HEK293 (cell line): ENCODE results near the gene ETHE1.

Experiments
- BCL6B ChIP-seq: fragments of 450-650 bp; formaldehyde crosslinking; IDR thresholded peaks from 2 replicates; pipeline ENCODE4 v1.5.1; 2017; ENCODE audit warnings: missing biosample characterization, missing genetic modification characterization
- GLI2 ChIP-seq: fragments of 450-650 bp; formaldehyde crosslinking; IDR thresholded peaks from 2 replicates; pipeline ENCODE4; 2017; ENCODE audit warnings: missing biosample characterization, missing genetic modification characterization, low read depth, borderline replicate concordance
- HIC1 ChIP-seq: fragments of 450-650 bp; formaldehyde crosslinking; IDR thresholded peaks from 2 replicates; pipeline ENCODE4 v1.5.1; 2016; ENCODE audit warnings: missing biosample characterization, missing genetic modification characterization
- HOXA7 ChIP-seq: sonication (generic); formaldehyde crosslinking; IDR thresholded peaks from 2 replicates; pipeline ENCODE4 v1.8.1; 2022; ENCODE audit warnings: missing genetic modification reagents, borderline replicate concordance
- KLF9 ChIP-seq: fragments of 450-650 bp; formaldehyde crosslinking; IDR thresholded peaks from 2 replicates; pipeline ENCODE4 v1.5.1; 2016; ENCODE audit warnings: missing biosample characterization, missing genetic modification characterization, low read depth
- REST ChIP-seq: fragments of 450-650 bp; formaldehyde crosslinking; IDR thresholded peaks from 2 replicates; pipeline ENCODE4 v1.5.1; 2016; ENCODE audit warnings: missing biosample characterization, missing genetic modification characterization
- SCRT1 ChIP-seq: fragments of 450-650 bp; formaldehyde crosslinking; IDR thresholded peaks from 2 replicates; pipeline ENCODE4 v1.5.1; 2016; ENCODE audit warnings: missing biosample characterization, missing genetic modification characterization, borderline replicate concordance
- TRIM28 ChIP-seq: IDR thresholded peaks from 2 replicates; pipeline ENCODE4 v1.6.1; 2011; ENCODE audit warnings: low read length, control low read depth, borderline replicate concordance
- ZNF18 ChIP-seq: fragments of 450-650 bp; formaldehyde crosslinking; IDR thresholded peaks from 2 replicates; pipeline ENCODE4 v1.5.1; 2016; ENCODE audit warnings: missing biosample characterization, missing genetic modification characterization
- ZNF350 ChIP-seq: fragments of 450-650 bp; formaldehyde crosslinking; IDR thresholded peaks from 2 replicates; pipeline ENCODE4 v1.5.0; 2017; ENCODE audit warnings: missing biosample characterization, mild to moderate bottlenecking, missing genetic modification characterization
- ZNF426 ChIP-seq: fragments of 450-650 bp; formaldehyde crosslinking; IDR thresholded peaks from 2 replicates; pipeline ENCODE4 v1.5.1; 2017; ENCODE audit warnings: missing biosample characterization, missing genetic modification characterization, mild to moderate bottlenecking, inconsistent platforms, moderate library complexity
- ZNF501 ChIP-seq: fragments of 450-650 bp; formaldehyde crosslinking; IDR thresholded peaks from 2 replicates; pipeline ENCODE4 v1.5.1; 2016; ENCODE audit warnings: missing biosample characterization, missing genetic modification characterization
- ZNF629 ChIP-seq: fragments of 450-650 bp; formaldehyde crosslinking; IDR thresholded peaks from 2 replicates; pipeline ENCODE4 v1.5.1; 2017; ENCODE audit warnings: missing biosample characterization, missing genetic modification characterization
- ZNF707 ChIP-seq: fragments of 450-650 bp; formaldehyde crosslinking; IDR thresholded peaks from 2 replicates; pipeline ENCODE4 v1.5.1; 2016; ENCODE audit warnings: missing biosample characterization, missing genetic modification characterization
- ZNF792 ChIP-seq: fragments of 450-650 bp; formaldehyde crosslinking; IDR thresholded peaks from 2 replicates; pipeline ENCODE4 v1.5.1; 2016; ENCODE audit warnings: missing biosample characterization, missing genetic modification characterization
- ZXDB ChIP-seq: fragments of 450-650 bp; formaldehyde crosslinking; IDR thresholded peaks from 2 replicates; pipeline ENCODE4 v1.5.1; 2016; ENCODE audit warnings: missing biosample characterization, missing genetic modification characterization
- TF ChIP-seq, protein P1 (sequence below): fragments of 450-650 bp; formaldehyde crosslinking; conservative IDR thresholded peaks from 2 replicates; pipeline ENCODE4 v1.5.1; 2016; ENCODE audit warnings: low read depth, missing biosample characterization, missing genetic modification characterization
- TF ChIP-seq, protein P2 (sequence below): fragments of 450-650 bp; formaldehyde crosslinking; IDR thresholded peaks from 2 replicates; pipeline ENCODE4 v1.5.1; 2016; ENCODE audit warnings: missing biosample characterization, missing genetic modification characterization, borderline replicate concordance
- TF ChIP-seq, protein P3 (sequence below): fragments of 450-650 bp; formaldehyde crosslinking; IDR thresholded peaks from 2 replicates; pipeline ENCODE4 v1.5.1; 2016; ENCODE audit warnings: missing biosample characterization, missing genetic modification characterization, borderline replicate concordance

The ETHE1 gene

DNA sequence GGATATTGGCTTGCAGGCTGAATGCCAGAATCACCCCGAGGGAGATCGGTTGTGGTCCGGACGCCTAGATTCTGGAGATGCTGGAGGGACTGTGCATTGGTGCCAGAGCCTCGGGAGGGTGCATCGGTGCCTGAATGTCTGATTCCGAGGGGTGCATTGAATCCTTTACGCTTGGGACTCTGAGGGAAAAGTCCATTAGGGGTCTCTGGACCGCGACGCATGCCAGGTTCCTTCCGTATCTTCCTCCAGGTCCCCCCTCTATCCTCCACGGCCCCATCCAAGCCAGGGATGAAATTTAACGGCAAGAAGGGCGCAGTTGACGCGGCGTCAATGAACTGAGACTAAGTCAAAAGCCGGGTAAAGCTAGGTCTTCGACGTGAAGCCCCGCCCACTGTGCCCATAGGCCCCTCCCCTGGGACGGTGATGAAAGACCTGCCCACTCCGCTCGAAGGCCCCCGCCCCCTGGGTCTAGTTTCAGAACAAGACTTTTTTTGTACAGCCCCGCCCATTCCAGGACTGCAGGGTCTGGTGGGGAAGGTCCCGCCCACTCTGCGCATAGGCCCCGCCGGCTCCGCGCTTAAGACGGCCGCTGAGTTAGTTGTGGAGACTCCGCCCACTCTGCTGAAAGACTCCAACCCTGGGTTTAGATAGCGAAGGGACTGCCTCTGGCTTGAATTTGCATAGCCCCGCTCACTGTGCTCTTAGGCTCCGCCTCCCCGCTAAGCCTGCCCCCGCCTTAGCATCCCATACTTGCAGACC, 6.7 kb upstream of the ETHE1 start (continued):
- TF ChIP-seq, protein P1, sequence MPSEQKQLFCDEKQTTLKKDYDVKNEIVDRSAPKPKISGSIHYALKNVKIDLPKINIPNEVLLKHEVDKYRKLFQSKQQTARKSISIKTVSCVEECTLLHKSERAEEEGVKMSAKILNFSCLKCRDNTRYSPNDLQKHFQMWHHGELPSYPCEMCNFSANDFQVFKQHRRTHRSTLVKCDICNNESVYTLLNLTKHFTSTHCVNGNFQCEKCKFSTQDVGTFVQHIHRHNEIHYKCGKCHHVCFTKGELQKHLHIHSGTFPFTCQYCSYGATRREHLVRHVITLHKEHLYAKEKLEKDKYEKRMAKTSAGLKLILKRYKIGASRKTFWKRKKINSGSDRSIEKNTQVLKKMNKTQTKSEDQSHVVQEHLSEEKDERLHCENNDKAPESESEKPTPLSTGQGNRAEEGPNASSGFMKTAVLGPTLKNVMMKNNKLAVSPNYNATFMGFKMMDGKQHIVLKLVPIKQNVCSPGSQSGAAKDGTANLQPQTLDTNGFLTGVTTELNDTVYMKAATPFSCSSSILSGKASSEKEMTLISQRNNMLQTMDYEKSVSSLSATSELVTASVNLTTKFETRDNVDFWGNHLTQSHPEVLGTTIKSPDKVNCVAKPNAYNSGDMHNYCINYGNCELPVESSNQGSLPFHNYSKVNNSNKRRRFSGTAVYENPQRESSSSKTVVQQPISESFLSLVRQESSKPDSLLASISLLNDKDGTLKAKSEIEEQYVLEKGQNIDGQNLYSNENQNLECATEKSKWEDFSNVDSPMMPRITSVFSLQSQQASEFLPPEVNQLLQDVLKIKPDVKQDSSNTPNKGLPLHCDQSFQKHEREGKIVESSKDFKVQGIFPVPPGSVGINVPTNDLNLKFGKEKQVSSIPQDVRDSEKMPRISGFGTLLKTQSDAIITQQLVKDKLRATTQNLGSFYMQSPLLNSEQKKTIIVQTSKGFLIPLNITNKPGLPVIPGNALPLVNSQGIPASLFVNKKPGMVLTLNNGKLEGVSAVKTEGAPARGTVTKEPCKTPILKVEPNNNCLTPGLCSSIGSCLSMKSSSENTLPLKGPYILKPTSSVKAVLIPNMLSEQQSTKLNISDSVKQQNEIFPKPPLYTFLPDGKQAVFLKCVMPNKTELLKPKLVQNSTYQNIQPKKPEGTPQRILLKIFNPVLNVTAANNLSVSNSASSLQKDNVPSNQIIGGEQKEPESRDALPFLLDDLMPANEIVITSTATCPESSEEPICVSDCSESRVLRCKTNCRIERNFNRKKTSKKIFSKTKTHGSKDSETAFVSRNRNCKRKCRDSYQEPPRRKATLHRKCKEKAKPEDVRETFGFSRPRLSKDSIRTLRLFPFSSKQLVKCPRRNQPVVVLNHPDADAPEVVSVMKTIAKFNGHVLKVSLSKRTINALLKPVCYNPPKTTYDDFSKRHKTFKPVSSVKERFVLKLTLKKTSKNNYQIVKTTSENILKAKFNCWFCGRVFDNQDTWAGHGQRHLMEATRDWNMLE (tag by site-specific recombination), result no peak
- TF ChIP-seq HOXA7 (CRISPR knock-in tag) (no peak), REST (tag by site-specific recombination) (no peak), HIC1 (tag by site-specific recombination) (no peak), BCL6B (tag by site-specific recombination) (no peak), ZNF426 (tag by site-specific recombination) (no peak), GLI2 (tag by site-specific recombination) (no peak; the same call in 1 of the 2 replicates), ZNF18 (no peak), ZNF792 (no peak), SCRT1 (tag by site-specific recombination) (no peak), ZXDB (tag by site-specific recombination) (peak; percentile 42), ZNF501 (tag by site-specific recombination) (no peak), ZNF629 (tag by site-specific recombination) (no peak; the same call in 1 of the 2 replicates), TRIM28 (no peak), ZNF707 (tag by site-specific recombination) (no peak), KLF9 (tag by site-specific recombination) (peak; percentile 99), ZNF350 (no peak)
- TF ChIP-seq, protein P2, sequence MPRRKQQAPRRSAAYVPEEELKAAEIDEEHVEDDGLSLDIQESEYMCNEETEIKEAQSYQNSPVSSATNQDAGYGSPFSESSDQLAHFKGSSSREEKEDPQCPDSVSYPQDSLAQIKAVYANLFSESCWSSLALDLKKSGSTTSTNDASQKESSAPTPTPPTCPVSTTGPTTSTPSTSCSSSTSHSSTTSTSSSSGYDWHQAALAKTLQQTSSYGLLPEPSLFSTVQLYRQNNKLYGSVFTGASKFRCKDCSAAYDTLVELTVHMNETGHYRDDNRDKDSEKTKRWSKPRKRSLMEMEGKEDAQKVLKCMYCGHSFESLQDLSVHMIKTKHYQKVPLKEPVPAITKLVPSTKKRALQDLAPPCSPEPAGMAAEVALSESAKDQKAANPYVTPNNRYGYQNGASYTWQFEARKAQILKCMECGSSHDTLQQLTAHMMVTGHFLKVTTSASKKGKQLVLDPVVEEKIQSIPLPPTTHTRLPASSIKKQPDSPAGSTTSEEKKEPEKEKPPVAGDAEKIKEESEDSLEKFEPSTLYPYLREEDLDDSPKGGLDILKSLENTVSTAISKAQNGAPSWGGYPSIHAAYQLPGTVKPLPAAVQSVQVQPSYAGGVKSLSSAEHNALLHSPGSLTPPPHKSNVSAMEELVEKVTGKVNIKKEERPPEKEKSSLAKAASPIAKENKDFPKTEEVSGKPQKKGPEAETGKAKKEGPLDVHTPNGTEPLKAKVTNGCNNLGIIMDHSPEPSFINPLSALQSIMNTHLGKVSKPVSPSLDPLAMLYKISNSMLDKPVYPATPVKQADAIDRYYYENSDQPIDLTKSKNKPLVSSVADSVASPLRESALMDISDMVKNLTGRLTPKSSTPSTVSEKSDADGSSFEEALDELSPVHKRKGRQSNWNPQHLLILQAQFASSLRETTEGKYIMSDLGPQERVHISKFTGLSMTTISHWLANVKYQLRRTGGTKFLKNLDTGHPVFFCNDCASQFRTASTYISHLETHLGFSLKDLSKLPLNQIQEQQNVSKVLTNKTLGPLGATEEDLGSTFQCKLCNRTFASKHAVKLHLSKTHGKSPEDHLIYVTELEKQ (tag by site-specific recombination), result no peak
- TF ChIP-seq, protein P3, sequence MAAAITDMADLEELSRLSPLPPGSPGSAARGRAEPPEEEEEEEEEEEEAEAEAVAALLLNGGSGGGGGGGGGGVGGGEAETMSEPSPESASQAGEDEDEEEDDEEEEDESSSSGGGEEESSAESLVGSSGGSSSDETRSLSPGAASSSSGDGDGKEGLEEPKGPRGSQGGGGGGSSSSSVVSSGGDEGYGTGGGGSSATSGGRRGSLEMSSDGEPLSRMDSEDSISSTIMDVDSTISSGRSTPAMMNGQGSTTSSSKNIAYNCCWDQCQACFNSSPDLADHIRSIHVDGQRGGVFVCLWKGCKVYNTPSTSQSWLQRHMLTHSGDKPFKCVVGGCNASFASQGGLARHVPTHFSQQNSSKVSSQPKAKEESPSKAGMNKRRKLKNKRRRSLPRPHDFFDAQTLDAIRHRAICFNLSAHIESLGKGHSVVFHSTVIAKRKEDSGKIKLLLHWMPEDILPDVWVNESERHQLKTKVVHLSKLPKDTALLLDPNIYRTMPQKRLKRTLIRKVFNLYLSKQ, result no peak
